CD4-positive, alpha-beta T cell (primary cell): ENCODE data around the gene IRX2. TPM values are rescaled to one million over a fixed set of nuclear protein-coding genes. Genes with fewer than 3 reads are reported as not detected.

Source experiments
- ATAC-seq: fragments of 200-7000 bp; cut with Tn5 transposase; one replicate; pipeline ENCODE4 v1.10.0; 2022; ENCODE audit warnings: mild to moderate bottlenecking; ENCODE audit not compliant: poor library complexity
- CTCF ChIA-PET: fragments of 350-600 bp; sonication (Branson Sonifier 250); formaldehyde crosslinking; loops from one replicate; lab custom pipeline; 2021; ENCODE audit warnings: antibody characterized with exemption, inconsistent platforms; lab: Charles Lee
- POLR2A ChIA-PET: fragments of 350-600 bp; sonication (Branson Sonifier 250); formaldehyde crosslinking; loops from one replicate; lab custom pipeline; 2021; ENCODE audit warnings: antibody characterized with exemption, inconsistent platforms; lab: Charles Lee
- DNase-seq, 14 experiments: peaks; one replicate each; pipeline ENCODE4 v3.0.0-alpha.2; 2013 to 2020; ENCODE audit warnings: mixed read lengths in 2 of 14
- H3K27ac ChIP-seq, 2 donors: one replicate each; pipeline versions ENCODE4 v1.5.1 to v1.7.0; 2013; ENCODE audit warnings: low read length in 2 of 2, low read depth in 1 of 2, mild to moderate bottlenecking in 1 of 2
- H3K27me3 ChIP-seq, 2 experiments: 1 replicate in 1 of 2; 2 replicates in 1 of 2; pipeline versions ENCODE4 v1.6.1 to v1.7.0; 2013; ENCODE audit warnings: low read length in 2 of 2, control low read depth in 1 of 2, mild to moderate bottlenecking in 1 of 2, moderate library complexity in 1 of 2; ENCODE audit not compliant: insufficient read depth in 2 of 2, control insufficient read depth in 1 of 2
- H3K36me3 ChIP-seq: one replicate; pipeline ENCODE4 v1.6.1; 2013; ENCODE audit warnings: low read length, control low read depth; ENCODE audit not compliant: insufficient read depth
- H3K4me1 ChIP-seq: one replicate; pipeline ENCODE4 v1.6.1; 2013; ENCODE audit warnings: low read length, control low read depth; ENCODE audit not compliant: insufficient read depth
- H3K4me3 ChIP-seq: one replicate; pipeline ENCODE4 v1.5.1; 2013; ENCODE audit warnings: mild to moderate bottlenecking, low read length, moderate library complexity
- H3K9me3 ChIP-seq, 2 experiments: 1 replicate in 1 of 2; 2 replicates in 1 of 2; pipeline versions ENCODE4 v1.6.1 to v1.7.0; 2013; ENCODE audit warnings: low read length in 2 of 2, mild to moderate bottlenecking in 2 of 2, control low read depth in 1 of 2, moderate library complexity in 1 of 2; ENCODE audit not compliant: control insufficient read depth in 1 of 2, insufficient read depth in 1 of 2
- H3K27ac Mint-ChIP-seq: one replicate; pipeline ENCODE4 v1.8.0; 2020; ENCODE audit warnings: mixed read lengths
- H3K27me3 Mint-ChIP-seq: one replicate; pipeline ENCODE4 v1.8.0; 2021; ENCODE audit warnings: mixed read lengths
- H3K36me3 Mint-ChIP-seq: one replicate; pipeline ENCODE4 v1.8.0; 2021; ENCODE audit warnings: low read depth, mixed read lengths
- H3K4me1 Mint-ChIP-seq: one replicate; pipeline ENCODE4 v1.8.0; 2021; ENCODE audit warnings: low read depth, mixed read lengths
- H3K4me3 Mint-ChIP-seq: one replicate; pipeline ENCODE4 v1.8.0; 2020; ENCODE audit warnings: mild to moderate bottlenecking, mixed read lengths
- H3K9me3 Mint-ChIP-seq: one replicate; pipeline ENCODE4 v1.8.0; 2020; ENCODE audit warnings: mixed read lengths
- intact Hi-C, 2 experiments: fragments of 100-400 bp; cut with DNase I in 1 of 2; cut with micrococcal nuclease in 1 of 2; formaldehyde crosslinking; loops; one replicate each; pipeline versions ENCODE4 v1.15.1 to v1.9.0; 2023 to 2025; cut with DNase I, micrococcal nuclease
- total RNA-seq, 174 experiments: library from RNA in 2 of 174; stranded (reverse) in 2 of 174; gene quantifications; one replicate each; pipeline ENCODE4 v1.2.3 and lab custom pipeline; 2021 to 2026
- TF ChIP-seq, protein P1 (sequence below): fragments of 200-600 bp; IDR thresholded peaks from one replicate; pipeline ENCODE4 v1.8.0; 2022; ENCODE audit warnings: antibody characterized with exemption, mild to moderate bottlenecking

The IRX2 gene
- total RNA-seq, 2 experiments from 2014 or later = not detected

DNA sequence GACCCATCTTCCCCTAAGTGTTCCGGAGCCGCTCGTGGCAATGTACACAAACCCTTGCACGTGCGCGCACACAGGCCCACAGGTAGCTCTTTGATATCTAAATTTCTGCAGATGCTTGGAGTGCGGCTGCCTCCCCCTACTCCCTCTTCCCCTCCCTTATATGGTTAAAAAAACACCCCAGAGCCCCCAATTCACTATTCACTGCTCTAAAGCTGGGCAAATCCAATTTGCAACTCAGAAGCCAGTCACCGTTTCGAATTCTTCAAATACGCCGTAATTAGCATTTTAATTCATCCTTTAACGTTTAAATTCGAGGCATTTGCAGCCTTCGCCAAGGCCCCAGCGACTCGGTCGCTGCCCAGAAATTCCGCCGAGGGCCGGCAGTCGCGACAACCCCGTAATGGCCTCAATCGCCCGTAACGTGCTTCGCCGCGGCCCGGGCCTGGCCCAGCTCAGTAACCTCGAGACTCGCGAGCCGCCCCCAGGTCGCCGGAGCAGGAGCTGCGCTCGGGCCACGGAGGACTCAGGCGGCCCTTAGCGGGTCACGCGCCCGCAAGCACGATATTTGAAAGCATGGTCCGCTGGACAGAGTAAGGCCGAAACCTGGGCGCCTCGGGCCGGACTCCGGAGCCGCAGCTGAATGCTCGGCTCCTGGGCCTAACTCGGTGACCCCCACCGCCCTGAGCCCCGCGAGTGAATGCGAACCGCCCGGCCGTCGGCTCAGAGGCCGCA is 1.3 kb downstream of the IRX2 start:
- H3K27ac Mint-ChIP-seq = no peak overlapping the region
- Histone ChIP-seq H3K9me3 (peaks cover 0 to 42% of the 10 kb centered on the region in 2 experiments), H3K27me3 (peaks cover 41 to 72% of the 10 kb centered on the region in 2 experiments), H3K27ac (no peak overlapping the region), H3K4me1 (peaks cover 3% of the 10 kb centered on the region), H3K4me3 (no peak overlapping the region), H3K36me3 (no peaks in the 10 kb centered on the region)
- no peaks in the 10 kb centered on the region for H3K9me3 Mint-ChIP-seq
- DNase-seq (no peak), ATAC-seq (no peak)
- ChIA-PET POLR2A (no interaction called here), CTCF (no interaction called here)
- H3K4me3 Mint-ChIP-seq = no peak overlapping the region
- peaks cover 5% of the 10 kb centered on the region for H3K4me1 Mint-ChIP-seq
- TF ChIP-seq, protein P1, sequence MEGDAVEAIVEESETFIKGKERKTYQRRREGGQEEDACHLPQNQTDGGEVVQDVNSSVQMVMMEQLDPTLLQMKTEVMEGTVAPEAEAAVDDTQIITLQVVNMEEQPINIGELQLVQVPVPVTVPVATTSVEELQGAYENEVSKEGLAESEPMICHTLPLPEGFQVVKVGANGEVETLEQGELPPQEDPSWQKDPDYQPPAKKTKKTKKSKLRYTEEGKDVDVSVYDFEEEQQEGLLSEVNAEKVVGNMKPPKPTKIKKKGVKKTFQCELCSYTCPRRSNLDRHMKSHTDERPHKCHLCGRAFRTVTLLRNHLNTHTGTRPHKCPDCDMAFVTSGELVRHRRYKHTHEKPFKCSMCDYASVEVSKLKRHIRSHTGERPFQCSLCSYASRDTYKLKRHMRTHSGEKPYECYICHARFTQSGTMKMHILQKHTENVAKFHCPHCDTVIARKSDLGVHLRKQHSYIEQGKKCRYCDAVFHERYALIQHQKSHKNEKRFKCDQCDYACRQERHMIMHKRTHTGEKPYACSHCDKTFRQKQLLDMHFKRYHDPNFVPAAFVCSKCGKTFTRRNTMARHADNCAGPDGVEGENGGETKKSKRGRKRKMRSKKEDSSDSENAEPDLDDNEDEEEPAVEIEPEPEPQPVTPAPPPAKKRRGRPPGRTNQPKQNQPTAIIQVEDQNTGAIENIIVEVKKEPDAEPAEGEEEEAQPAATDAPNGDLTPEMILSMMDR = no peak
- H3K36me3 Mint-ChIP-seq = no peaks in the 10 kb centered on the region
- intact Hi-C loops = no loop called here
- H3K27me3 Mint-ChIP-seq = peaks cover 60% of the 10 kb centered on the region

GRCh38 chr5:2749514-2750025 is 1.9 kb downstream of the IRX2 start:
- intact Hi-C loops = no loop called here
- ChIA-PET POLR2A (no interaction called here), CTCF (no interaction called here)
- ATAC-seq (no peak), DNase-seq (no peak)
- peaks cover 2% of the 10 kb centered on the region for H3K4me1 ChIP-seq
- peaks cover 66% of the 10 kb centered on the region for H3K27me3 Mint-ChIP-seq
- no peak overlapping the region for H3K4me3 ChIP-seq
- H3K36me3 ChIP-seq = no peaks in the 10 kb centered on the region
- peaks cover 5% of the 10 kb centered on the region for H3K4me1 Mint-ChIP-seq
- H3K4me3 Mint-ChIP-seq = no peak overlapping the region
- no peaks in the 10 kb centered on the region for H3K9me3 Mint-ChIP-seq
- no peak overlapping the region for H3K27ac ChIP-seq
- H3K36me3 Mint-ChIP-seq = no peaks in the 10 kb centered on the region
- no peak overlapping the region for H3K27ac Mint-ChIP-seq
- peaks cover 0 to 38% of the 10 kb centered on the region in 2 experiments for H3K9me3 ChIP-seq
- H3K27me3 ChIP-seq = peaks cover 41 to 71% of the 10 kb centered on the region in 2 experiments
- TF ChIP-seq, protein P1 = no peak

GRCh38 chr5:2748861-2749513 is 2.5 kb downstream of the IRX2 start:
- intact Hi-C loops = no loop called here
- H3K9me3 ChIP-seq = peaks cover 0 to 36% of the 10 kb centered on the region in 2 experiments
- peaks cover 40 to 71% of the 10 kb centered on the region in 2 experiments for H3K27me3 ChIP-seq
- H3K27ac ChIP-seq = no peak overlapping the region
- no peaks in the 10 kb centered on the region for H3K36me3 ChIP-seq
- Mint-ChIP-seq H3K36me3 (no peaks in the 10 kb centered on the region), H3K9me3 (no peaks in the 10 kb centered on the region), H3K4me3 (no peak overlapping the region), H3K27me3 (peaks cover 66% of the 10 kb centered on the region), H3K4me1 (peaks cover under 1% of the 10 kb centered on the region), H3K27ac (no peak overlapping the region)
- ChIA-PET POLR2A (no interaction called here), CTCF (no interaction called here)
- no peaks in the 10 kb centered on the region for H3K4me1 ChIP-seq
- ATAC-seq (no peak), DNase-seq (no peak)
- no peak overlapping the region for H3K4me3 ChIP-seq
- TF ChIP-seq, protein P1 = no peak
